Measurements from ENCODE around the gene CST11. TPM values are rescaled to one million over a fixed set of nuclear protein-coding genes. Genes with fewer than 3 reads are reported as not detected.

Gene CST11
- total RNA-seq, 2 experiments from 2014 or later, result not detected

DNA sequence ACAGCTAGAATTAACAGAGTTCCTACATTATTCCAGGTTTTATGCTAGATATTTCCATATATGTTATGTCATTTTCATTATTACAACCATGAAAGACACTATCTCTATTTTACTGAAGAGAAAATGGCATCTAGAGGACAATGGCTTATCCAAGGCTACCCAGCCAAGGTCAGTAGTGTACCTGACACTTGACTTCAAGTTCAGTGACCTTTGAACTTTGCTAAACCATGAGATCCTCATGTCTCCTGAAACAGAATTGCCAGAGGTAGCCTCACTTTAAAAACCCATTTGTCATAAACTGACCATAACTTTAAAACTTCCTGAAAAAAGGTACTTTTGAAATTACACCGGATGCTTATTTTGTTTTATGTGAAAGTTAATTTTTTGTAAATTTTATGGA, 45.8 kb downstream of the CST11 start:
- POLR2A ChIA-PET, result interaction anchor here (1.4 kb wide), 1 partner anchor 13 kb away, joined by 4 read pairs; no protein-coding TSS in a partner anchor
- H3K4me1 Mint-ChIP-seq (ENCODE audit: low read depth), result peaks cover 61% of the 10 kb centered on the region
- no peaks in the 10 kb centered on the region for H3K27me3 Mint-ChIP-seq
- TF ChIP-seq, protein P1, sequence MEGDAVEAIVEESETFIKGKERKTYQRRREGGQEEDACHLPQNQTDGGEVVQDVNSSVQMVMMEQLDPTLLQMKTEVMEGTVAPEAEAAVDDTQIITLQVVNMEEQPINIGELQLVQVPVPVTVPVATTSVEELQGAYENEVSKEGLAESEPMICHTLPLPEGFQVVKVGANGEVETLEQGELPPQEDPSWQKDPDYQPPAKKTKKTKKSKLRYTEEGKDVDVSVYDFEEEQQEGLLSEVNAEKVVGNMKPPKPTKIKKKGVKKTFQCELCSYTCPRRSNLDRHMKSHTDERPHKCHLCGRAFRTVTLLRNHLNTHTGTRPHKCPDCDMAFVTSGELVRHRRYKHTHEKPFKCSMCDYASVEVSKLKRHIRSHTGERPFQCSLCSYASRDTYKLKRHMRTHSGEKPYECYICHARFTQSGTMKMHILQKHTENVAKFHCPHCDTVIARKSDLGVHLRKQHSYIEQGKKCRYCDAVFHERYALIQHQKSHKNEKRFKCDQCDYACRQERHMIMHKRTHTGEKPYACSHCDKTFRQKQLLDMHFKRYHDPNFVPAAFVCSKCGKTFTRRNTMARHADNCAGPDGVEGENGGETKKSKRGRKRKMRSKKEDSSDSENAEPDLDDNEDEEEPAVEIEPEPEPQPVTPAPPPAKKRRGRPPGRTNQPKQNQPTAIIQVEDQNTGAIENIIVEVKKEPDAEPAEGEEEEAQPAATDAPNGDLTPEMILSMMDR (IDR thresholded peaks at IDR 0.05), result no peak
- intact Hi-C loops (cut with micrococcal nuclease), result loop anchor here (5.0 kb wide), 1 partner anchor 40 kb away; no protein-coding TSS in a partner anchor
- peaks cover 5% of the 10 kb centered on the region for H3K36me3 Mint-ChIP-seq (ENCODE audit: low read depth)
- H3K4me3 Mint-ChIP-seq, result no peak overlapping the region
- H3K27ac Mint-ChIP-seq, result no peak overlapping the region
- no peaks in the 10 kb centered on the region for H3K9me3 Mint-ChIP-seq
- ATAC-seq (no peak), DNase-seq (no peak)
- CTCF ChIA-PET, result interaction anchor here (1.0 to 1.4 kb wide), 3 partner anchors 9 to 35 kb away, joined by 3 read pairs; no protein-coding TSS in a partner anchor

DNA sequence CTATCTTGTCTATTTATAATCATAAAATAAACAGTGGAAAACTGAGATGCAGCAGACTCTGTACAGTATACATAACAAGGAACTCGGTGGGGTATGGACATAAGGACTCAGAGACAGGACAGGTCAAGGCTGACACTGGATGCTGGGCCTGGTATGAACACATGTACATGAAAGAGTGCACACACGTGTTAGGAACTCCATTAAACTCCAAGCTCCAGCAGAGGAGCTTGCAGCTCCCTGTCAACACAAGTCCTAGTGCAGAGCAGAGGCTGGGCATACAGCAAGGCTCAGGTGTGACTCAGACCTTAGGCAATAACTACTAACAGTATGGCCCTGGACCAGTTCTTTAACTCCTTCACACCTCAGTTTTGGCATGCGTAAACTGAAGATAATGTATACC, 48.5 kb downstream of the CST11 start:
- intact Hi-C loops (cut with micrococcal nuclease), result no loop called here
- ChIA-PET POLR2A (no interaction called here), CTCF (interaction anchor here (1.3 to 1.4 kb wide), 2 partner anchors 13 to 30 kb away, joined by 3 to 5 read pairs; no protein-coding TSS in a partner anchor)
- H3K9me3 Mint-ChIP-seq, result no peaks in the 10 kb centered on the region
- H3K36me3 Mint-ChIP-seq (ENCODE audit: low read depth), result peaks cover 15% of the 10 kb centered on the region
- H3K27ac Mint-ChIP-seq, result no peak overlapping the region
- DNase-seq (no peak), ATAC-seq (no peak)
- H3K4me1 Mint-ChIP-seq (ENCODE audit: low read depth), result peaks cover 71% of the 10 kb centered on the region
- no peaks in the 10 kb centered on the region for H3K27me3 Mint-ChIP-seq
- TF ChIP-seq, protein P1 (IDR thresholded peaks at IDR 0.05), result no peak
- H3K4me3 Mint-ChIP-seq, result no peak overlapping the region

DNA sequence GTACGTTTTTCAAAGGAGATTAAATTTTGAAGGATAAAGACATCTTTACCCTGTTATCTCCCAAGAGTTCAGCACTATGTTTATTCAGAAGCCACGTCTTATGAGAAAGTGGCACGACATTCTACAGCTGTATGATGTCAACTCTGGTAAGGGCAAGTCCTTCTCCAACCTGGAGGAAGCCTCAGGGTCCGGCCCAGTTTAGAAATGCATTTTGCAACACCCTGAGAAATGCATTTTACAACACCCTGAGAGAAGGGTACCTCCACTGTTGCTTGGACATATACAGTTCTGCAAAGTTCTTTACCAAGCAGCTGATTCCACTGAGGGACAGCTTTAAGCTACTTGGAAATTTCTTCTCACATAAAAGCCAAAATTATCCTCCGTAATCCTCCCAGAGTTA, 48.9 kb downstream of the CST11 start:
- POLR2A ChIA-PET, result no interaction called here
- Mint-ChIP-seq H3K4me1 (ENCODE audit: low read depth) (peaks cover 71% of the 10 kb centered on the region), H3K27ac (no peak overlapping the region), H3K27me3 (no peaks in the 10 kb centered on the region), H3K36me3 (ENCODE audit: low read depth) (peaks cover 19% of the 10 kb centered on the region), H3K4me3 (no peak overlapping the region), H3K9me3 (no peaks in the 10 kb centered on the region)
- DNase-seq, result no peak
- CTCF ChIA-PET, result interaction anchor here (1.1 to 1.4 kb wide), 2 partner anchors 14 to 38 kb away, joined by 3 to 5 read pairs; no protein-coding TSS in a partner anchor
- TF ChIP-seq, protein P1 (IDR thresholded peaks at IDR 0.05), result no peak
- ATAC-seq, result no peak
- intact Hi-C loops (cut with micrococcal nuclease), result no loop called here

DNA sequence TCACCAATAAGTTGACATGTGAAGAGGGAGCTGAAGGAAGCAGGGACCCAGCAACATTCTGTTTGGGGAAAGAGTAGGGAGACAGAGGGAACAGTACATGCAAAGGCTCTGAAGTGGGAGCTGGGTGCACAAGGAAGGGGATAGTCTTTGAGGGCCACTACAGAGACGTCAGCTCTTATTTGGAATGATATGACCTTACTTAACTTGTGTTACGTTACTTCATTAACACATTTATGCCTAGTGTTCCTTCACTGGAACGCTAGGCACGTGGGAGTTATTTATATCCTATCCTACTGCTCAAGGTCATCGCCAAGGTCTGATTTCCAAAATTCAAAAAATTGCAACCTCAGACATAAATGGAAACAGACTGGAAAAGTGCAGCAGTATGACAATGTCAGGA, 51.6 kb downstream of the CST11 start:
- TF ChIP-seq, protein P1 (IDR thresholded peaks at IDR 0.05), result no peak
- Mint-ChIP-seq H3K27ac (no peak overlapping the region), H3K4me3 (no peak overlapping the region), H3K27me3 (no peaks in the 10 kb centered on the region), H3K36me3 (ENCODE audit: low read depth) (peaks cover 25% of the 10 kb centered on the region), H3K4me1 (ENCODE audit: low read depth) (peaks cover 63% of the 10 kb centered on the region), H3K9me3 (no peaks in the 10 kb centered on the region)
- ATAC-seq (no peak), DNase-seq (no peak)
- ChIA-PET CTCF (interaction anchor here (0.6 to 2.6 kb wide), 3 partner anchors 18 to 51 kb away, joined by 3 to 12 read pairs (median 5); partner anchors contain the start of genes NAPB and NXT1), POLR2A (interaction anchor here (2.1 to 2.7 kb wide), 2 partner anchors 21 to 33 kb away, joined by 5 to 16 read pairs; no protein-coding TSS in a partner anchor)
- intact Hi-C loops (cut with micrococcal nuclease), result no loop called here

Other genes with a start within 250 kb of the CST11 start
- 10 to 100 TPM; 35.8 to 37.8 TPM for gene NXT1, start 102.1 kb downstream of the CST11 start, total RNA-seq
- gene GZF1, start 90.7 kb downstream of the CST11 start, total RNA-seq, result 10 to 100 TPM; 11.8 to 13.7 TPM
- 10 to 100 TPM; 14.3 to 16.8 TPM for gene NAPB, start 31.4 kb downstream of the CST11 start, total RNA-seq
- not detected for gene CSTL1, start 13.2 kb downstream of the CST11 start, total RNA-seq
- gene CST8, start 38.2 kb upstream of the CST11 start, total RNA-seq, result not detected
- gene CST9L, start 115.6 kb upstream of the CST11 start, total RNA-seq, result not detected
- not detected for gene CST9, start 153.0 kb upstream of the CST11 start, total RNA-seq
- 1 to 10 TPM in 1 of 2 experiments, under 1 TPM in 1; 0.72 to 1.2 TPM for gene CST3, start 185.1 kb upstream of the CST11 start, total RNA-seq
- not detected for gene CST4, start 236.2 kb upstream of the CST11 start, total RNA-seq